Measurements from ENCODE around the gene MFAP5.
A peak's percentile ranks its signal among the peaks of the same experiment; 100 is the strongest.

MFAP5 gene

DNA sequence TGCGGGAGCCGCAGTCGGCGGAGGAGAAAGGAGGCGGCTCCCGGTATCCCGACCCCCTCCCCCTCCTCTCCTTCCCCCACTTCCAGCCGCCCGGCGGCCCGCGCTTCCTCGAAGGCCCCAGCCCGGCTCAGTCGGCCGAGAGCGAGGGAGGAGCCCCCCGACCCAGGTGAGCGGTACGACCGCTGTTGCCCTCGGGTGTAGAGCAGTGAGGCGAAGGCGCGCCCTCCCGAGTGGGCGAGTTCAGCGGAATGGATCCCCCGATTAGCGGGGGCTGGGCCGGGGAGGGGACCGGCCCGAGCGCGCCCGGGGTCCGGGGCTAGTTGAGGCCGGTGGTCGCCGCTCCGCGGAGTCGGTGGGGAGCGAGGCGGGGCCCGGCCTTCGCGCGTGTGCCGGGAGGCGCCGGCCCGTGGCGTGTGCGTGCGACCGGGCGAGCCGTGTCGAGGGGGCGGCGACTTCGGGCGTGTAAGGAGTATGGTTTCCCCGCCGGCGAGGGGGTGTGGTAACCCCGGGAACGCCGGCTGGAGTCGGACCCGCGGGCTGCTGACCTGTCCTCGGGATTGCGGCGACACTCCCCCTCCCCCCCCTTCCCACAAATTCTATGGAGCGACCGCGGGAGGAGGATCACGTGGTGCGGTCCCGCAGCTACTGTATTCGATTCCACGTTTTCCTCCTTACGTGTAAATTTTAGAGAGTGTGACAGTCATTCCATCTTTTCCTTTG, 35.7 kb upstream of the MFAP5 start:
- TF ChIP-seq, protein P1, sequence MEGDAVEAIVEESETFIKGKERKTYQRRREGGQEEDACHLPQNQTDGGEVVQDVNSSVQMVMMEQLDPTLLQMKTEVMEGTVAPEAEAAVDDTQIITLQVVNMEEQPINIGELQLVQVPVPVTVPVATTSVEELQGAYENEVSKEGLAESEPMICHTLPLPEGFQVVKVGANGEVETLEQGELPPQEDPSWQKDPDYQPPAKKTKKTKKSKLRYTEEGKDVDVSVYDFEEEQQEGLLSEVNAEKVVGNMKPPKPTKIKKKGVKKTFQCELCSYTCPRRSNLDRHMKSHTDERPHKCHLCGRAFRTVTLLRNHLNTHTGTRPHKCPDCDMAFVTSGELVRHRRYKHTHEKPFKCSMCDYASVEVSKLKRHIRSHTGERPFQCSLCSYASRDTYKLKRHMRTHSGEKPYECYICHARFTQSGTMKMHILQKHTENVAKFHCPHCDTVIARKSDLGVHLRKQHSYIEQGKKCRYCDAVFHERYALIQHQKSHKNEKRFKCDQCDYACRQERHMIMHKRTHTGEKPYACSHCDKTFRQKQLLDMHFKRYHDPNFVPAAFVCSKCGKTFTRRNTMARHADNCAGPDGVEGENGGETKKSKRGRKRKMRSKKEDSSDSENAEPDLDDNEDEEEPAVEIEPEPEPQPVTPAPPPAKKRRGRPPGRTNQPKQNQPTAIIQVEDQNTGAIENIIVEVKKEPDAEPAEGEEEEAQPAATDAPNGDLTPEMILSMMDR (IDR thresholded peaks at IDR 0.05; ENCODE audit: low read depth, low read length, missing control alignments): no peak
- no peak for DNase-seq (ENCODE audit: extremely low read depth, low read depth)
- H3K4me3 ChIP-seq (replicated peaks; ENCODE audit: low read depth, low read length): peak overlapping the region; percentile 71

DNA sequence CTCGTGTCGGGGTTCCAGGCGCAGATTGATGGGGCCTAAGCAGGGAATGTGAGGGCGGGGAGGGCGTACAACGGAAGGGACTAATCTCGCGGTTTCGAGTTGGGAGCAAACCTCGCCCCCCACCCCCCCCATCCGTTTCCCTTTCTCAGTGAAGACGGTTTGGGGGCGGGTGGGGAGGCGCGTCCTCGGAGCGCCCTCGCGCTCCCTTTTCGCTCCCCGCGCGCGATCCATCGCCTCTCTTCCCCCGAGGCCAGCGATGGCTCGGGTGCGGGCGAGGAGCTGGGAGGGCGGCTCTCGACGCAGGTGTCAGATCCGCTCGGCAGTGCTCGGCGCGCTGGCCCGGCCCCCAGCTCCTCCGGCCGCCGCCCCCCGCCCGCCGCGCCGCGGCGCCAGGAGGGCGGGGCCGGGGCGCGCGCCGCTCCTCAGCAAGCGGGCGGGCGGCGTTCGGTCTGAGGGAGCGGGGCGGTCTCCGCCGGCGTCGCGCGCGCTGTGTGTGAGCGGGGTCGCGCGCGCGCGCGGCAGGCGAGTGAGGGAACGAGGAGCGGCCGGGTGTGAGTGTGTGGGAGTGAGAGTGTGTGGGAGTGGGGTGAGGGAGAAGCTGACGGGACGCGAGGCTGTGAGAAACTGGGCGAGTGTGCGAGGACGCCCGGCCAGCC, 35.0 kb upstream of the MFAP5 start, which contains the start of gene RIMKLB:
TSS of gene RIMKLB (plus strand) at position 516 of the 656 bp plus-strand sequence. CDS start 15,876 bp downstream, outside the sequence.
- TF ChIP-seq, protein P1 (IDR thresholded peaks at IDR 0.05; ENCODE audit: low read depth, low read length, missing control alignments): no peak
- no peak for DNase-seq (ENCODE audit: extremely low read depth, low read depth)
- peak within 1 kb of the TSS; percentile 71 for H3K4me3 ChIP-seq (replicated peaks; ENCODE audit: low read depth, low read length)

DNA sequence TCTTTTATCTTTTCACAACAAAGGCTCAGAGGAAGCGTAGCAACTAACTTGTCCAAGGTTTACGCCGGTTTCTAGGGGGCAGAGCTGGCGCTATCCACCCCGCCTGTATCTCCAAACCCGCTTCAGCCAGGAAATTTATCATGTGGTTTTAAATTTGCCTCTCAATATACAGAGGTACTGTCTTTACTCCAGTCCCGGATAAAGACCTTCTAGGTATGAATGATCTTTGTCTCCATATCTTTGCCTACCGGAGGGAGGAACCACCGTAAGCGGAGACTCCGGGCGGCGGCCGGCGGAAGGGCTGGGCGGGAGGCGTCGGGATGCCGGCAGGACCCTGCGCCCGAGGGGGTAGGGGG, 34.5 kb upstream of the MFAP5 start:
- no peak for DNase-seq (ENCODE audit: extremely low read depth, low read depth)
- TF ChIP-seq, protein P1 (IDR thresholded peaks at IDR 0.05; ENCODE audit: low read depth, low read length, missing control alignments): no peak
- H3K4me3 ChIP-seq (replicated peaks; ENCODE audit: low read depth, low read length): peak overlapping the region; percentile 71

DNA sequence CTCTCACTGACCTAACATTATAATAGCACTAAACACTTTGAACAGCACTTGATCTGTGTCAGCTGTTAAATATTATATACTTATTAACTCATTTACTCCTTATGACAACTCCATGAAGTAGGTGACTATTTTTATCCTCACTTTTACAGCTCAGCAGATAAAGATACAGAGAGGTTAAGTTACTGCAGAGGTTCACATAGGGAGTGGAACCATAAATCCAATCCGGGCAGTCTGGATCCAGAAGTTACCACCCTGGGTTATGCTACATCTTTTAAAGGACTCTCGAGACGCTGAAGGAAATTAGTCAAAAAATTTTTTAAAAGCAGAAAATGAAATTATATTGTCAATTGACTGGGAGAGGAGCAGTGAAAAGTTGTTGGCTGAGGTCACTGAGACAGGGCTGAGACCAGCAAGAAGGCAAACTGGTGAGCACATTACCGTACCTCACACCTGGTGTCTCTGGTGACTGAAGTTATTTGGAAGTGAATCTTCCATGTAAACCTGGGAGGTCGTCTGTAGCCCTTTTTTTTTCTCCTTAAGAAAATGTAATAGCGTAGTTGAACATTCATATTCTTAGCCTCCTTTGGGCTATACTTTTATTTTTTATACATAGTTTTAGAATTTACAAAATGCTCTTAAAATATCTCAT, 33.9 kb upstream of the MFAP5 start:
- DNase-seq (ENCODE audit: extremely low read depth, low read depth): no peak
- TF ChIP-seq, protein P1 (IDR thresholded peaks at IDR 0.05; ENCODE audit: low read depth, low read length, missing control alignments): no peak
- H3K4me3 ChIP-seq (replicated peaks; ENCODE audit: low read depth, low read length): peak overlapping the region; percentile 71

DNA sequence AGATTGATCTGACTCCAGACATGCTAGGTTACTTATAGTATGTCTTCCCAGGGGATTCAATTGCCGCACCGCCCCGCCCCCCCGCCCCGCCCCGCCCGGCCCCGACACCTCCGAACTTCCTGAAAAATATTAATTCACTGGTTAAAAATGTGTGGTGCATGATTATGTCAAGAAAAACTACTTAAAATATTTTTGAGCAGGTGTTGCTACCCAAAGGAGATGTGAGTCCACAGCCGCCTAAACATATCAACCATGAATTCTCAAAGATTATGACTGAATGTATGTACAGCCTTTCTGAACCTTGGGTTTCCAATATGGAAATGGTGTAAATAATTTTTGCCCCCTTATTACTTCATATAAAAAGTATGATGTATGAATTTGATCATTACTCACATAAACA, 32.5 kb upstream of the MFAP5 start:
- DNase-seq (ENCODE audit: extremely low read depth, low read depth): no peak
- H3K4me3 ChIP-seq (replicated peaks; ENCODE audit: low read depth, low read length): no peak overlapping the region
- TF ChIP-seq, protein P1 (IDR thresholded peaks at IDR 0.05; ENCODE audit: low read depth, low read length, missing control alignments): no peak

DNA sequence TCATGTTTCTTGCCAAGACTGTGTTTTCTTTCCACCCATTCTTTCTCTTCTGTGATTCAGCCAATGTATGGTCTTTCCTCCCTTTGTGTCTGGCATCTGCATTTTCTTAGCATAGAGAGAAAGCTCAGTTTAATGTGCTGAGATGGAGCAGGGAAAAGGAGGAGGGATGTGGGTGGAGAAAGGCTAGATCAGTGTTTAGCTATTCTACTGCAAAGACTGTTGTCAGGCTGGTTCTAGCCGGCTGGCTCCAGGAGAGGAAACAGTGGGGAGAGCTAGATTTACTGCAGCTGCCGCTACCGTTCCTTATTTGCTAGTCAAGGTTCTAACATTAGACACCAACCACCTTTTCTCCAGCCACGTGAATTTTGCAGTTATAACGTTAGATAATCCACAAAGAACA, 29.9 kb upstream of the MFAP5 start:
- H3K4me3 ChIP-seq (replicated peaks; ENCODE audit: low read depth, low read length): no peak overlapping the region
- TF ChIP-seq, protein P1 (IDR thresholded peaks at IDR 0.05; ENCODE audit: low read depth, low read length, missing control alignments): no peak
- no peak for DNase-seq (ENCODE audit: extremely low read depth, low read depth)

All from HFF-Myc (cell line).